H9 (cell line): ENCODE results near the gene GABBR2. TPM values are rescaled to one million over a fixed set of nuclear protein-coding genes. Genes with fewer than 3 reads are reported as not detected.

Experiments used
- DNase-seq: peaks from one replicate; pipeline ENCODE4 v3.0.0-alpha.2; 2017
- H2AFZ ChIP-seq: one replicate; pipeline ENCODE4 v1.6.1; 2013; ENCODE audit warnings: mild to moderate bottlenecking, low read length, control low read depth, moderate library complexity
- H2AK5ac ChIP-seq: 2 replicates; pipeline ENCODE4 v1.6.1; 2013; ENCODE audit warnings: low read length, control low read depth, mixed read lengths; ENCODE audit not compliant: insufficient read length
- H2BK120ac ChIP-seq: one replicate; pipeline ENCODE4 v1.6.1; 2013; ENCODE audit warnings: low read depth, mild to moderate bottlenecking, low read length, control low read depth, inconsistent platforms; ENCODE audit not compliant: poor library complexity, severe bottlenecking
- H2BK12ac ChIP-seq: 2 replicates; pipeline ENCODE4 v1.6.1; 2013; ENCODE audit warnings: low read length, control low read depth, mixed read lengths, low read depth; ENCODE audit not compliant: insufficient read length
- H2BK15ac ChIP-seq: 2 replicates; pipeline ENCODE4 v1.6.1; 2013; ENCODE audit warnings: low read depth, low read length, control low read depth
- H2BK20ac ChIP-seq: one replicate; pipeline ENCODE4 v1.6.1; 2013; ENCODE audit warnings: low read depth, mild to moderate bottlenecking, low read length, control low read depth, inconsistent platforms; ENCODE audit not compliant: poor library complexity, severe bottlenecking
- H2BK5ac ChIP-seq: 2 replicates; pipeline ENCODE4 v1.6.1; 2013; ENCODE audit warnings: low read length, control low read depth, mixed read lengths; ENCODE audit not compliant: insufficient read length
- H3K14ac ChIP-seq: 2 replicates; pipeline ENCODE4 v1.6.1; 2013; ENCODE audit warnings: low read length, control low read depth; ENCODE audit not compliant: insufficient read depth
- H3K18ac ChIP-seq: 2 replicates; pipeline ENCODE4 v1.6.1; 2013; ENCODE audit warnings: low read depth, mild to moderate bottlenecking, mixed read lengths, low read length, control low read depth; ENCODE audit not compliant: insufficient read length
- H3K23ac ChIP-seq: 2 replicates; pipeline ENCODE4 v1.6.1; 2013; ENCODE audit warnings: low read length, control low read depth, mixed read lengths, low read depth; ENCODE audit not compliant: insufficient read length
- H3K23me2 ChIP-seq: 2 replicates; pipeline ENCODE4 v1.6.1; 2013; ENCODE audit warnings: low read depth, mild to moderate bottlenecking, mixed read lengths, low read length, control low read depth; ENCODE audit not compliant: insufficient read length, poor library complexity, severe bottlenecking
- H3K27ac ChIP-seq: 2 replicates; pipeline ENCODE4 v1.5.1; 2013; ENCODE audit warnings: low read length, control low read depth, mixed read lengths, low read depth; ENCODE audit not compliant: insufficient read length
- H3K27me3 ChIP-seq: 2 replicates; pipeline ENCODE4 v1.6.1; 2013; ENCODE audit warnings: low read length, control low read depth, inconsistent platforms; ENCODE audit not compliant: insufficient read depth
- H3K4ac ChIP-seq: 2 replicates; pipeline ENCODE4 v1.6.1; 2013; ENCODE audit warnings: low read depth, mild to moderate bottlenecking, control low read depth, inconsistent platforms, low read length, moderate library complexity
- H3K4me1 ChIP-seq: 2 replicates; pipeline ENCODE4 v1.6.1; 2013; ENCODE audit warnings: low read length, control low read depth, inconsistent platforms; ENCODE audit not compliant: insufficient read depth
- H3K4me2 ChIP-seq: 2 replicates; pipeline ENCODE4 v1.6.1; 2013; ENCODE audit warnings: low read length, control low read depth, mixed read lengths; ENCODE audit not compliant: insufficient read length, insufficient read depth
- H3K56ac ChIP-seq: 2 replicates; pipeline ENCODE4 v1.6.1; 2013; ENCODE audit warnings: low read depth, mild to moderate bottlenecking, mixed read lengths, low read length, control low read depth; ENCODE audit not compliant: insufficient read length
- H3K79me1 ChIP-seq: 2 replicates; pipeline ENCODE4 v1.6.1; 2013; ENCODE audit warnings: low read depth, mild to moderate bottlenecking, moderate library complexity, low read length, control low read depth, inconsistent platforms; ENCODE audit not compliant: insufficient read depth, poor library complexity, severe bottlenecking
- H3K79me2 ChIP-seq: 2 replicates; pipeline ENCODE4 v1.6.1; 2013; ENCODE audit warnings: low read length, control low read depth, inconsistent platforms; ENCODE audit not compliant: insufficient read depth
- H3K9ac ChIP-seq: 2 replicates; pipeline ENCODE4 v1.6.1; 2013; ENCODE audit warnings: low read length, control low read depth, mixed read lengths; ENCODE audit not compliant: insufficient read length; ENCODE audit errors: extremely low read depth
- H3K9me3 ChIP-seq: one replicate; pipeline ENCODE4 v1.6.1; 2013; ENCODE audit warnings: low read depth, low read length, inconsistent platforms; ENCODE audit not compliant: control insufficient read depth
- H3T11ph ChIP-seq: one replicate; pipeline ENCODE4 v1.6.1; 2013; ENCODE audit warnings: mild to moderate bottlenecking, low read length, control low read depth, inconsistent platforms
- H4K20me1 ChIP-seq: one replicate; pipeline ENCODE4 v1.6.1; 2013; ENCODE audit not compliant: control insufficient read depth, insufficient read length, insufficient read depth
- H4K5ac ChIP-seq: 2 replicates; pipeline ENCODE4 v1.6.1; 2013; ENCODE audit warnings: low read depth, mild to moderate bottlenecking, mixed read lengths, low read length, control low read depth; ENCODE audit not compliant: insufficient read length
- H4K8ac ChIP-seq: replicated peaks from 2 replicates; pipeline ENCODE4 v1.6.1; 2013; ENCODE audit warnings: low read length, control low read depth, mixed read lengths, low read depth; ENCODE audit not compliant: insufficient read length
- H4K91ac ChIP-seq: 2 replicates; pipeline ENCODE4 v1.6.1; 2013; ENCODE audit warnings: low read depth, mild to moderate bottlenecking, moderate library complexity, mixed read lengths, low read length, control low read depth; ENCODE audit not compliant: insufficient read length
- H3K27ac Mint-ChIP-seq, 3 experiments: 2 replicates in 2 of 3; 3 replicates in 1 of 3; pipeline ENCODE4 v1.8.0; 2020 to 2021; ENCODE audit warnings: mixed read lengths in 3 of 3, mild to moderate bottlenecking in 1 of 3, moderate library complexity in 1 of 3
- H3K27me3 Mint-ChIP-seq: 2 replicates; pipeline ENCODE4 v1.8.0; 2021; ENCODE audit warnings: low read depth, mild to moderate bottlenecking, moderate library complexity, mixed read lengths
- H3K36me3 Mint-ChIP-seq, 3 experiments: 2 replicates in 2 of 3; 3 replicates in 1 of 3; pipeline ENCODE4 v1.8.0; 2020 to 2021; ENCODE audit warnings: low read depth in 3 of 3, mixed read lengths in 3 of 3; ENCODE audit not compliant: insufficient read depth in 1 of 3
- H3K4me1 Mint-ChIP-seq, 2 experiments: 2 replicates each; pipeline ENCODE4 v1.8.0; 2020; ENCODE audit warnings: mixed read lengths in 2 of 2
- H3K4me3 Mint-ChIP-seq, 2 experiments: 2 replicates in 1 of 2; 3 replicates in 1 of 2; pipeline ENCODE4 v1.8.0; 2020 to 2021; ENCODE audit warnings: mild to moderate bottlenecking in 2 of 2, mixed read lengths in 2 of 2, moderate library complexity in 1 of 2
- H3K9me3 Mint-ChIP-seq, 2 experiments: 2 replicates in 1 of 2; 3 replicates in 1 of 2; pipeline ENCODE4 v1.8.0; 2020; ENCODE audit warnings: mild to moderate bottlenecking in 2 of 2, mixed read lengths in 2 of 2, moderate library complexity in 1 of 2
- CTCF ChIP-seq: fragments of 200-600 bp; sonication (generic); conservative IDR thresholded peaks from 3 replicates; pipeline ENCODE4 v1.8.0; 2021; ENCODE audit warnings: antibody characterized with exemption, mild to moderate bottlenecking
- WGBS: extraction: QIAGEN DNeasy Blood & Tissue Kit; methylation state at CpG from one replicate; pipeline ENCODE4 v1.1.7; 2013; ENCODE audit warnings: missing lambda C conversion rate, low lambda C conversion rate, mixed read lengths; ENCODE audit not compliant: insufficient read length; ENCODE audit errors: extremely low coverage; 5-methylcytosine and 5-hydroxymethylcytosine counted together
- total RNA-seq: library from RNA; stranded (reverse); gene quantifications from 2 replicates; pipeline ENCODE4 v1.2.1, GENCODE V29; 2021

The GABBR2 gene
- total RNA-seq, 1 experiment from 2014 or later = 0.66 TPM

- Histone ChIP-seq H4K91ac (no peak overlapping the region), H2BK12ac (no peak overlapping the region), H3K14ac (no peak overlapping the region), H3K27me3 (no peaks in the 10 kb centered on the region), H3K56ac (no peak overlapping the region), H2BK5ac (no peak overlapping the region), H3K9ac (no peak overlapping the region), H3K23ac (no peak overlapping the region), H4K8ac (no peak overlapping the region), H3K4me1 (no peaks in the 10 kb centered on the region), H3K9me3 (no peaks in the 10 kb centered on the region), H2BK20ac (no peak overlapping the region), H4K20me1 (no peaks in the 10 kb centered on the region), H3K4ac (no peak overlapping the region), H4K5ac (no peak overlapping the region), H2AK5ac (no peak overlapping the region), H3K23me2 (peaks cover 3% of the 10 kb centered on the region), H3K4me2 (no peak overlapping the region), H3K27ac (no peak overlapping the region), H3K79me1 (no peaks in the 10 kb centered on the region), H2BK15ac (no peak overlapping the region), H3K79me2 (no peaks in the 10 kb centered on the region), H2AFZ (no peak overlapping the region), H3K18ac (no peak overlapping the region), H2BK120ac (no peak overlapping the region), H3T11ph (no peak overlapping the region)
- Mint-ChIP-seq H3K9me3 (no peaks in the 10 kb centered on the region), H3K4me3 (no peak overlapping the region), H3K27me3 (peaks cover 5% of the 10 kb centered on the region), H3K27ac (no peak overlapping the region), H3K36me3 (peaks cover 0 to 2% (median 0%) of the 10 kb centered on the region in 3 experiments; a peak in 1 of 7 replicates), H3K4me1 (0 out of 4 replicates have a peak, but pooled peaks cover 0 to 2% of the 10 kb centered on the region in 2 experiments)
- no peak for TF ChIP-seq CTCF
- WGBS = no CpG with 5 or more reads among the region's 7 CpGs
- DNase-seq = no peak
Observed at GRCh38 chr9:98520221-98520960, 188.3 kb downstream of the GABBR2 start.
